Epithelial cell of proximal tubule (primary cell): ENCODE measurements around the gene PPP2R5D. TPM values are rescaled to one million over a fixed set of nuclear protein-coding genes. Genes with fewer than 3 reads are reported as not detected.
A peak's percentile ranks its signal among the peaks of the same experiment; 100 is the strongest.

Experiments used
- DNase-seq: peaks from one replicate; pipeline ENCODE4 v3.0.0-alpha.2; 2011; ENCODE audit warnings: low read depth
- H3K4me3 ChIP-seq: 2 replicates; pipeline ENCODE4 v1.5.1; 2011; ENCODE audit warnings: low read depth, mild to moderate bottlenecking, low read length
- total RNA-seq: library from RNA; depleted of rRNA; stranded (reverse); fragments of >200 nt; gene quantifications from 2 replicates; pipeline ENCODE4 v1.2.3, GENCODE V29; 2015
- TF ChIP-seq, protein P1 (sequence below): conservative IDR thresholded peaks from 2 replicates; pipeline ENCODE4 v1.5.1; 2012; ENCODE audit warnings: low read depth, mild to moderate bottlenecking, low read length

PPP2R5D gene
- total RNA-seq, 1 donor from 2014 or later: 94.2 TPM

GRCh38 chr6:43060755-43061633 lies 76.6 kb downstream of the PPP2R5D start:
- TF ChIP-seq, protein P1, sequence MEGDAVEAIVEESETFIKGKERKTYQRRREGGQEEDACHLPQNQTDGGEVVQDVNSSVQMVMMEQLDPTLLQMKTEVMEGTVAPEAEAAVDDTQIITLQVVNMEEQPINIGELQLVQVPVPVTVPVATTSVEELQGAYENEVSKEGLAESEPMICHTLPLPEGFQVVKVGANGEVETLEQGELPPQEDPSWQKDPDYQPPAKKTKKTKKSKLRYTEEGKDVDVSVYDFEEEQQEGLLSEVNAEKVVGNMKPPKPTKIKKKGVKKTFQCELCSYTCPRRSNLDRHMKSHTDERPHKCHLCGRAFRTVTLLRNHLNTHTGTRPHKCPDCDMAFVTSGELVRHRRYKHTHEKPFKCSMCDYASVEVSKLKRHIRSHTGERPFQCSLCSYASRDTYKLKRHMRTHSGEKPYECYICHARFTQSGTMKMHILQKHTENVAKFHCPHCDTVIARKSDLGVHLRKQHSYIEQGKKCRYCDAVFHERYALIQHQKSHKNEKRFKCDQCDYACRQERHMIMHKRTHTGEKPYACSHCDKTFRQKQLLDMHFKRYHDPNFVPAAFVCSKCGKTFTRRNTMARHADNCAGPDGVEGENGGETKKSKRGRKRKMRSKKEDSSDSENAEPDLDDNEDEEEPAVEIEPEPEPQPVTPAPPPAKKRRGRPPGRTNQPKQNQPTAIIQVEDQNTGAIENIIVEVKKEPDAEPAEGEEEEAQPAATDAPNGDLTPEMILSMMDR: no peak
- H3K4me3 ChIP-seq: peak overlapping the region; percentile 90
- DNase-seq: no peak

GRCh38 chr6:43061861-43062260 lies 77.5 kb downstream of the PPP2R5D start:
- TF ChIP-seq, protein P1: no peak
- H3K4me3 ChIP-seq: no peak overlapping the region
- DNase-seq: no peak

Other genes with a start within 250 kb of the PPP2R5D start
- 25.4 and 49.0 TPM in 2 replicates for gene TBCC, start 238.5 kb upstream of the PPP2R5D start, total RNA-seq
- 2.7 and 2.9 TPM in 2 replicates for gene BICRAL, start 202.5 kb upstream of the PPP2R5D start, total RNA-seq
- gene RPL7L1, start 105.0 kb upstream of the PPP2R5D start, total RNA-seq: 95.0 and 155 TPM in 2 replicates
- gene PTCRA, start 68.5 kb upstream of the PPP2R5D start, total RNA-seq: not detected in 2 replicates
- 52.2 and 59.0 TPM in 2 replicates for gene CNPY3, start 55.1 kb upstream of the PPP2R5D start, total RNA-seq
- not detected in 2 replicates for gene GNMT, start 23.8 kb upstream of the PPP2R5D start, total RNA-seq
- 19.5 and 22.4 TPM in 2 replicates for gene PEX6, start 5.4 kb upstream of the PPP2R5D start, total RNA-seq
- 108 and 122 TPM in 2 replicates for gene MEA1, start 29.4 kb downstream of the PPP2R5D start, total RNA-seq
- gene KLHDC3, start 29.7 kb downstream of the PPP2R5D start, total RNA-seq: 70.8 and 109 TPM in 2 replicates
- gene RRP36, start 37.1 kb downstream of the PPP2R5D start, total RNA-seq: 71.2 and 163 TPM in 2 replicates
- gene CUL7, start 69.3 kb downstream of the PPP2R5D start, total RNA-seq: 12.0 and 20.5 TPM in 2 replicates
- 16.9 and 45.4 TPM in 2 replicates for gene MRPL2, start 74.9 kb downstream of the PPP2R5D start, total RNA-seq
- gene KLC4, start 75.1 kb downstream of the PPP2R5D start, total RNA-seq: 8.8 and 10.3 TPM in 2 replicates
- 84.6 and 91.2 TPM in 2 replicates for gene PTK7, start 91.7 kb downstream of the PPP2R5D start, total RNA-seq
- 25.0 and 33.9 TPM in 2 replicates for gene SRF, start 186.7 kb downstream of the PPP2R5D start, total RNA-seq
- 17.8 and 18.4 TPM in 2 replicates for gene CUL9, start 197.6 kb downstream of the PPP2R5D start, total RNA-seq
- gene DNPH1, start 244.9 kb downstream of the PPP2R5D start, total RNA-seq: 140 and 299 TPM in 2 replicates